Osteoblast (primary cell): ENCODE data around the gene STXBP4. TPM values are rescaled to one million over a fixed set of nuclear protein-coding genes. Genes with fewer than 3 reads are reported as not detected.

ENCODE experiments used
- DNase-seq: peaks from one replicate; pipeline ENCODE4 v3.0.0; 2011; ENCODE audit warnings: low spot score, mixed read lengths; ENCODE audit not compliant: insufficient read length; ENCODE audit errors: missing footprints
- H2AFZ ChIP-seq: 2 replicates; pipeline ENCODE4 v1.6.0; 2011; ENCODE audit warnings: mild to moderate bottlenecking, low read length
- H3K27ac ChIP-seq: 2 replicates; pipeline ENCODE4 v1.5.1; 2011; ENCODE audit warnings: mild to moderate bottlenecking, low read depth, low read length, moderate library complexity
- H3K27me3 ChIP-seq: 2 replicates; pipeline ENCODE4 v1.6.0; 2012; ENCODE audit warnings: mild to moderate bottlenecking, control low read depth, inconsistent platforms, low read length, moderate library complexity; ENCODE audit not compliant: insufficient read depth
- H3K36me3 ChIP-seq: 2 replicates; pipeline ENCODE4 v1.5.1; 2011; ENCODE audit warnings: mild to moderate bottlenecking, low read length, control low read depth, moderate library complexity; ENCODE audit not compliant: insufficient read depth
- H3K4me1 ChIP-seq: 2 replicates; pipeline ENCODE4 v1.5.1; 2011; ENCODE audit warnings: mild to moderate bottlenecking, low read length, control low read depth, moderate library complexity; ENCODE audit not compliant: insufficient read depth
- H3K4me2 ChIP-seq: 2 replicates; pipeline ENCODE4 v1.6.0; 2011; ENCODE audit warnings: mild to moderate bottlenecking, low read length; ENCODE audit not compliant: insufficient read depth
- H3K4me3 ChIP-seq: fragments of 200-600 bp; sonication (generic); 3 replicates; pipeline ENCODE4 v1.5.1; 2012; ENCODE audit warnings: mild to moderate bottlenecking, low read length, inconsistent platforms; ENCODE audit not compliant: insufficient read depth
- H3K79me2 ChIP-seq: 2 replicates; pipeline ENCODE4 v1.6.0; 2012; ENCODE audit warnings: mild to moderate bottlenecking, low read length, control low read depth, inconsistent platforms; ENCODE audit not compliant: insufficient read depth
- H3K9me3 ChIP-seq: 2 replicates; pipeline ENCODE4 v1.5.1; 2011; ENCODE audit warnings: low read depth, low read length, control low read depth
- H4K20me1 ChIP-seq: 2 replicates; pipeline ENCODE4 v1.6.0; 2012; ENCODE audit warnings: mild to moderate bottlenecking, low read length, control low read depth; ENCODE audit not compliant: insufficient read depth
- total RNA-seq: library from RNA; depleted of rRNA; stranded (reverse); fragments of >200 nt; gene quantifications from 2 replicates; pipeline ENCODE4 v1.2.3, GENCODE V29; 2012
- TF ChIP-seq, protein P1 (sequence below): IDR thresholded peaks from 2 replicates; pipeline ENCODE4 v1.5.1; 2011; ENCODE audit warnings: mild to moderate bottlenecking, low read depth, low read length, moderate library complexity; ENCODE audit errors: extremely low read depth

STXBP4 gene
- total RNA-seq, 1 donor = 19.2 TPM

DNA sequence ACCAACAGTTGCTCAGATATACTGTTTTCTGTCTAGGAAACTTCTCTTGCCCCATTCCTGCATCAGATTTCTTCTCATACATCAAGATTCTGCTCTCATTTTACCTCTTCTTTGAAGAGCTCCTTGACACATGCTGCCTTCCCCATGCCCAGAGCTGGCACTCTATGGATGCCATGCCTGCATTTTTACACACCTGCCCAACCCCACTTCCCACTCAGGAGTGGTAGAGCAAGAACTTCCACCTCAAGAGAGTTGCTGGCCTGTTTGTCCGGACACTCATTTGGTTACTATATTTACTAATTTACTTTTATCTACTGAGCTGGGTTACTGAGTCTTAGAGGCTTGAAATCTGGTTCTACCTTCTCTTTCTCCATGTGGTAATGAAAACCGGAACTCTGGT, 197.9 kb downstream of the STXBP4 start:
- Histone ChIP-seq H4K20me1 (no peaks in the 10 kb centered on the region), H3K36me3 (no peaks in the 10 kb centered on the region), H3K9me3 (no peaks in the 10 kb centered on the region), H2AFZ (no peak overlapping the region), H3K4me1 (peaks cover 6% of the 10 kb centered on the region), H3K79me2 (no peaks in the 10 kb centered on the region), H3K4me3 (no peak overlapping the region), H3K4me2 (no peak overlapping the region), H3K27ac (no peak overlapping the region), H3K27me3 (no peaks in the 10 kb centered on the region)
- no peak for DNase-seq
- TF ChIP-seq, protein P1, sequence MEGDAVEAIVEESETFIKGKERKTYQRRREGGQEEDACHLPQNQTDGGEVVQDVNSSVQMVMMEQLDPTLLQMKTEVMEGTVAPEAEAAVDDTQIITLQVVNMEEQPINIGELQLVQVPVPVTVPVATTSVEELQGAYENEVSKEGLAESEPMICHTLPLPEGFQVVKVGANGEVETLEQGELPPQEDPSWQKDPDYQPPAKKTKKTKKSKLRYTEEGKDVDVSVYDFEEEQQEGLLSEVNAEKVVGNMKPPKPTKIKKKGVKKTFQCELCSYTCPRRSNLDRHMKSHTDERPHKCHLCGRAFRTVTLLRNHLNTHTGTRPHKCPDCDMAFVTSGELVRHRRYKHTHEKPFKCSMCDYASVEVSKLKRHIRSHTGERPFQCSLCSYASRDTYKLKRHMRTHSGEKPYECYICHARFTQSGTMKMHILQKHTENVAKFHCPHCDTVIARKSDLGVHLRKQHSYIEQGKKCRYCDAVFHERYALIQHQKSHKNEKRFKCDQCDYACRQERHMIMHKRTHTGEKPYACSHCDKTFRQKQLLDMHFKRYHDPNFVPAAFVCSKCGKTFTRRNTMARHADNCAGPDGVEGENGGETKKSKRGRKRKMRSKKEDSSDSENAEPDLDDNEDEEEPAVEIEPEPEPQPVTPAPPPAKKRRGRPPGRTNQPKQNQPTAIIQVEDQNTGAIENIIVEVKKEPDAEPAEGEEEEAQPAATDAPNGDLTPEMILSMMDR = no peak

- Histone ChIP-seq H3K9me3 (no peaks in the 10 kb centered on the region), H3K36me3 (no peaks in the 10 kb centered on the region), H3K27me3 (no peaks in the 10 kb centered on the region), H3K4me1 (peaks cover 1% of the 10 kb centered on the region), H3K4me2 (no peak overlapping the region), H3K79me2 (no peaks in the 10 kb centered on the region), H2AFZ (no peak overlapping the region), H3K27ac (no peak overlapping the region), H4K20me1 (no peaks in the 10 kb centered on the region), H3K4me3 (no peak overlapping the region)
- DNase-seq = no peak
- TF ChIP-seq, protein P1 = no peak
These were observed 198.6 kb downstream of the STXBP4 start for GRCh38 chr17:55167024-55167725.

GRCh38 chr17:55168958-55169687, 200.6 kb downstream of the STXBP4 start:
- Histone ChIP-seq H3K27me3 (no peaks in the 10 kb centered on the region), H3K4me2 (no peak overlapping the region), H3K9me3 (no peaks in the 10 kb centered on the region), H3K4me1 (no peaks in the 10 kb centered on the region), H3K36me3 (no peaks in the 10 kb centered on the region), H4K20me1 (no peaks in the 10 kb centered on the region), H2AFZ (no peak overlapping the region), H3K27ac (no peak overlapping the region), H3K4me3 (no peak overlapping the region), H3K79me2 (no peaks in the 10 kb centered on the region)
- TF ChIP-seq, protein P1 = no peak
- DNase-seq = peak; percentile 43

DNA sequence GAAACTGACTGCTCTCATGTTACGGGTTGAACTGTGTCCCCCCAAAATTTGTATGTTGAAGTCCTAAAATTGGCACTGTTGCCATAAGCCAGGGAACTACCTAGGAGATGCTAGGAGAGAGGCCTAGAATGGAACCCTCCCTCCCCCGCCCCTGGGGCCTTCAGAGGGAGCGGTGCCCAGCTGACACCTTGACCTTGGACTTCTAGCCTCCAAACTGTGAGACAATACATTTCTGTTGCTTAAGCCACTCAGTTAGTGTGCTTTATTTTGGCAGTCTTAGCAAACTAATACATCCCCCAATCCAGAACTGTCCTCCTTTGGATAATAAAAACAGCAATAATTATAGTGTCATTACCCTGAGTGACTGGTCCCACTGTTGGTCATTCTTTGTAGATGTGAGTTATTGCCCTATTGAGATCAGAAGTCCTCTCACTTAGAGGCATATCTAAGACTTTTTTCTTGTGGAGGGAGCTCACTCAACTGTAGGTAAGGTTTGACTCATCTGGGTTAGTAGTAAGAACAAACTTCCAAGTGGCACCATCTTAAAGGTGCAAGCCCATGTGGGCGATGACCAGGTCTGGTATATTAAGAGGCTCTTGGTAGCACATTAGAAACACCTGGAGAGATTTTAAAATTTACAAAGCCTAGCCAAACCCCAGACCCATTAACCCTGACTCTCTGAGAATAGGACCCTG, 203.2 kb downstream of the STXBP4 start:
- DNase-seq = no peak
- no peak overlapping the region for H3K27ac ChIP-seq
- no peaks in the 10 kb centered on the region for H3K4me1 ChIP-seq
- no peaks in the 10 kb centered on the region for H3K36me3 ChIP-seq
- TF ChIP-seq, protein P1 = no peak
- H3K9me3 ChIP-seq = no peaks in the 10 kb centered on the region
- H3K4me2 ChIP-seq = no peak overlapping the region
- H4K20me1 ChIP-seq = no peaks in the 10 kb centered on the region
- H3K4me3 ChIP-seq = no peak overlapping the region
- H3K79me2 ChIP-seq = no peaks in the 10 kb centered on the region
- no peaks in the 10 kb centered on the region for H3K27me3 ChIP-seq
- H2AFZ ChIP-seq = no peak overlapping the region
